GM18520 (cell line): ENCODE measurements around the gene CIT.

Experiments used
- ATAC-seq: cut with Tn5 transposase; IDR thresholded peaks from one replicate; pipeline ENCODE4 v1.9.1; 2021; ENCODE audit not compliant: unreplicated experiment

CIT gene

GRCh38 chr12:119857041-119857591 lies 20.0 kb downstream of the CIT start:
- ATAC-seq: no peak

- ATAC-seq: no peak
Observed at GRCh38 chr12:119850330-119850729, 26.8 kb downstream of the CIT start.

- ATAC-seq: no peak
Observed at GRCh38 chr12:119843100-119843499, 34.0 kb downstream of the CIT start.

- no peak for ATAC-seq
Observed at GRCh38 chr12:119842380-119842779, 34.7 kb downstream of the CIT start.

- ATAC-seq: no peak
Observed at GRCh38 chr12:119841433-119842210, 35.5 kb downstream of the CIT start.

GRCh38 chr12:119840582-119840981 lies 36.5 kb downstream of the CIT start:
- no peak for ATAC-seq

- no peak for ATAC-seq
Observed at GRCh38 chr12:119840168-119840567, 37.0 kb downstream of the CIT start.

- no peak for ATAC-seq
Observed at GRCh38 chr12:119838826-119839600, 38.1 kb downstream of the CIT start.

- no peak for ATAC-seq
Observed at GRCh38 chr12:119836781-119837180, 40.3 kb downstream of the CIT start.

GRCh38 chr12:119835068-119835467 lies 42.1 kb downstream of the CIT start:
- ATAC-seq: no peak

- no peak for ATAC-seq
Observed at GRCh38 chr12:119829439-119829838, 47.7 kb downstream of the CIT start.

- no peak for ATAC-seq
Observed at GRCh38 chr12:119828300-119828699, 48.8 kb downstream of the CIT start.

- ATAC-seq: no peak
Observed at GRCh38 chr12:119827760-119828159, 49.4 kb downstream of the CIT start.

- no peak for ATAC-seq
Observed at GRCh38 chr12:119826661-119827445, 50.3 kb downstream of the CIT start.

GRCh38 chr12:119825262-119825661 lies 51.9 kb downstream of the CIT start:
- no peak for ATAC-seq

GRCh38 chr12:119822046-119822445 lies 55.1 kb downstream of the CIT start:
- no peak for ATAC-seq

GRCh38 chr12:119819322-119819721 lies 57.8 kb downstream of the CIT start:
- ATAC-seq: no peak

- ATAC-seq: no peak
Observed at GRCh38 chr12:119817546-119818343, 59.4 kb downstream of the CIT start.

- ATAC-seq: peak; percentile 81
Observed at GRCh38 chr12:119809023-119809422, 68.1 kb downstream of the CIT start.

GRCh38 chr12:119808441-119808840 lies 68.7 kb downstream of the CIT start:
- ATAC-seq: no peak
